H1 (cell line): ENCODE results near the gene PBX1. TPM values are rescaled to one million over a fixed set of nuclear protein-coding genes. Genes with fewer than 3 reads are reported as not detected.

Experiments used
- CTCF ChIA-PET: fragments of 300-600 bp; sonication (Branson Sonifier 250); formaldehyde crosslinking; loops from one replicate; lab custom pipeline; 2021; ENCODE audit not compliant: partially characterized antibody; lab: Charles Lee
- POLR2A ChIA-PET: fragments of 300-600 bp; sonication (Branson Sonifier 250); formaldehyde crosslinking; loops from one replicate; lab custom pipeline; 2021; ENCODE audit warnings: inconsistent platforms; ENCODE audit not compliant: partially characterized antibody; lab: Charles Lee
- DNase-seq, 2 experiments: peaks; one replicate each; pipeline versions ENCODE4 v3.0.0 to v3.0.0-alpha.2; 2010 to 2022; ENCODE audit warnings: low spot score in 2 of 2, low read depth in 1 of 2, mixed read lengths in 1 of 2
- FAIRE-seq: peaks from 2 replicates; lab custom pipeline; 2011; peaks lifted over from hg19 to GRCh38; lab: Jason Lieb, UNC
- H2AFZ ChIP-seq: 2 replicates; pipeline ENCODE4 v1.8.1; 2012; ENCODE audit warnings: low read length, inconsistent platforms
- H2AK5ac ChIP-seq: 2 replicates; pipeline ENCODE4 v1.6.1; 2013; ENCODE audit warnings: low read depth, low read length
- H2BK120ac ChIP-seq: replicated peaks from 2 replicates; pipeline ENCODE3; 2013; ENCODE audit warnings: low read depth, low read length, inconsistent platforms
- H2BK12ac ChIP-seq: 2 replicates; pipeline ENCODE4 v1.6.1; 2013; ENCODE audit warnings: low read depth, low read length
- H2BK15ac ChIP-seq: 2 replicates; pipeline ENCODE4 v1.6.1; 2013; ENCODE audit warnings: low read length
- H2BK20ac ChIP-seq: 2 replicates; pipeline ENCODE4 v1.6.1; 2013; ENCODE audit warnings: low read length
- H2BK5ac ChIP-seq: 2 replicates; pipeline ENCODE4 v1.6.1; 2013; ENCODE audit warnings: low read depth, low read length
- H3K14ac ChIP-seq: 2 replicates; pipeline ENCODE4 v1.6.1; 2013; ENCODE audit warnings: inconsistent platforms; ENCODE audit not compliant: insufficient read length
- H3K18ac ChIP-seq: 2 replicates; pipeline ENCODE4 v1.6.1; 2013; ENCODE audit warnings: low read length; ENCODE audit errors: extremely low read depth
- H3K23ac ChIP-seq: 2 replicates; pipeline ENCODE4 v1.6.1; 2013; ENCODE audit warnings: inconsistent platforms; ENCODE audit not compliant: insufficient read length
- H3K23me2 ChIP-seq: 2 replicates; pipeline ENCODE4 v1.6.1; 2013; ENCODE audit warnings: low read depth, low read length
- H3K27ac ChIP-seq: 2 replicates; pipeline ENCODE4 v1.6.1; 2011; ENCODE audit warnings: low read depth, low read length, inconsistent platforms
- H3K27me3 ChIP-seq, 4 experiments: replicated peaks in 1 of 4; 1 replicate in 1 of 4; 2 replicates in 3 of 4; pipeline versions ENCODE4 v1.6.1 to v1.8.1; 2011 to 2013; ENCODE audit warnings: low read length in 3 of 4, mild to moderate bottlenecking in 3 of 4, inconsistent platforms in 2 of 4, mixed read lengths in 2 of 4, moderate library complexity in 1 of 4; ENCODE audit not compliant: control insufficient read depth in 3 of 4, insufficient read depth in 3 of 4; ENCODE audit errors: extremely low read depth in 1 of 4
- H3K36me3 ChIP-seq, 4 experiments: 2 replicates each; pipeline versions ENCODE4 v1.6.1 to v1.8.1; 2011 to 2013; ENCODE audit warnings: mild to moderate bottlenecking in 4 of 4, low read length in 3 of 4, moderate library complexity in 2 of 4, control low read depth in 1 of 4, inconsistent platforms in 1 of 4; ENCODE audit not compliant: insufficient read depth in 4 of 4, control insufficient read depth in 2 of 4
- H3K4ac ChIP-seq: replicated peaks from 2 replicates; pipeline ENCODE3; 2013; ENCODE audit warnings: low read length, low read depth, mixed read lengths, inconsistent platforms; ENCODE audit not compliant: insufficient read length
- H3K4me1 ChIP-seq, 4 experiments: replicated peaks in 1 of 4; 1 replicate in 1 of 4; 2 replicates in 3 of 4; pipeline versions ENCODE4 v1.6.1 to v1.8.1; 2011 to 2013; ENCODE audit warnings: low read length in 3 of 4, inconsistent platforms in 2 of 4, mixed read lengths in 1 of 4; ENCODE audit not compliant: insufficient read depth in 4 of 4, control insufficient read depth in 3 of 4
- H3K4me2 ChIP-seq, 2 experiments: 2 replicates each; pipeline versions ENCODE4 v1.6.1 to v1.8.1; 2011 to 2013; ENCODE audit warnings: low read depth in 2 of 2, low read length in 2 of 2, control low read depth in 1 of 2, inconsistent platforms in 1 of 2, mild to moderate bottlenecking in 1 of 2; ENCODE audit not compliant: insufficient read depth in 1 of 2
- H3K4me3 ChIP-seq, 4 experiments: fragments of 200-600, 300-600 bp in 1 of 4; sonication (generic), shearing (Covaris generic), sonication (Bioruptor Twin) in 1 of 4; 2 replicates each; pipeline versions ENCODE4 v1.5.1 to v1.8.1; 2011 to 2016; ENCODE audit warnings: low read length in 4 of 4, low read depth in 3 of 4, control low read depth in 2 of 4, inconsistent platforms in 2 of 4, mild to moderate bottlenecking in 2 of 4, mixed read lengths in 1 of 4, moderate library complexity in 1 of 4; ENCODE audit not compliant: insufficient read depth in 2 of 4; ENCODE audit errors: extremely low read depth in 1 of 4
- H3K56ac ChIP-seq: replicated peaks from 2 replicates; pipeline ENCODE3; 2013; ENCODE audit warnings: low read depth, mild to moderate bottlenecking, mixed read lengths, low read length, inconsistent platforms; ENCODE audit not compliant: insufficient read length
- H3K79me1 ChIP-seq: 2 replicates; pipeline ENCODE4 v1.6.1; 2013; ENCODE audit warnings: low read depth, low read length, control low read depth
- H3K79me2 ChIP-seq, 2 experiments: 2 replicates each; pipeline versions ENCODE4 v1.6.1 to v1.8.1; 2012 to 2013; ENCODE audit warnings: low read length in 2 of 2, mild to moderate bottlenecking in 2 of 2, inconsistent platforms in 1 of 2; ENCODE audit not compliant: insufficient read depth in 2 of 2, control insufficient read depth in 1 of 2
- H3K9ac ChIP-seq, 4 experiments: replicated peaks in 1 of 4; 1 replicate in 1 of 4; 2 replicates in 3 of 4; pipeline versions ENCODE4 v1.6.1 to v1.8.1; 2011 to 2013; ENCODE audit warnings: low read depth in 3 of 4, low read length in 3 of 4, control low read depth in 2 of 4, mild to moderate bottlenecking in 2 of 4, moderate library complexity in 2 of 4, inconsistent platforms in 1 of 4; ENCODE audit errors: extremely low read depth in 1 of 4
- H3K9me3 ChIP-seq, 2 experiments: 2 replicates each; pipeline versions ENCODE4 v1.6.1 to v1.8.1; 2012 to 2013; ENCODE audit warnings: mild to moderate bottlenecking in 2 of 2, moderate library complexity in 2 of 2, control low read depth in 1 of 2, inconsistent platforms in 1 of 2, low read depth in 1 of 2, low read length in 1 of 2, mixed read lengths in 1 of 2; ENCODE audit not compliant: insufficient read depth in 2 of 2
- H4K20me1 ChIP-seq, 2 experiments: replicated peaks in 1 of 2; 2 replicates each; pipeline versions ENCODE3 to v1.8.1; 2011 to 2013; ENCODE audit warnings: inconsistent platforms in 2 of 2, low read length in 2 of 2, mild to moderate bottlenecking in 1 of 2; ENCODE audit not compliant: insufficient read depth in 2 of 2, control insufficient read depth in 1 of 2
- H4K5ac ChIP-seq: 2 replicates; pipeline ENCODE4 v1.6.1; 2013; ENCODE audit warnings: low read length, low read depth, mixed read lengths, inconsistent platforms; ENCODE audit not compliant: insufficient read length
- H4K8ac ChIP-seq: 2 replicates; pipeline ENCODE4 v1.8.0; 2013; ENCODE audit warnings: mild to moderate bottlenecking, moderate library complexity, low read length, inconsistent platforms; ENCODE audit not compliant: insufficient read depth; ENCODE audit errors: extremely low read depth
- H4K91ac ChIP-seq: replicated peaks from 2 replicates; pipeline ENCODE3; 2013; ENCODE audit warnings: low read length, mixed read lengths, inconsistent platforms; ENCODE audit not compliant: insufficient read length
- BRCA1 ChIP-seq: IDR thresholded peaks from 2 replicates; pipeline ENCODE4 v1.6.1; 2012; ENCODE audit warnings: low read depth, low read length, improper control_type of control experiment
- CREB1 ChIP-seq: IDR thresholded peaks from 2 replicates; pipeline ENCODE4 v1.6.1; 2012; ENCODE audit warnings: inconsistent platforms
- KDM4A ChIP-seq: IDR thresholded peaks from one replicate; pipeline ENCODE4 v1.7.1; 2012; ENCODE audit warnings: low read depth, mild to moderate bottlenecking, moderate library complexity, low read length, inconsistent platforms; ENCODE audit not compliant: severe bottlenecking
- NRF1 ChIP-seq: IDR thresholded peaks from 2 replicates; pipeline ENCODE4 v1.6.1; 2011; ENCODE audit warnings: mild to moderate bottlenecking, low read depth, low read length, improper control_type of control experiment
- RAD21 ChIP-seq, 2 experiments: IDR thresholded peaks in 1 of 2; conservative IDR thresholded peaks in 1 of 2; 2 replicates each; pipeline ENCODE4 v1.6.1; 2011; ENCODE audit warnings: low read depth in 2 of 2, low read length in 2 of 2, improper control_type of control experiment in 1 of 2, inconsistent platforms in 1 of 2, mild to moderate bottlenecking in 1 of 2, moderate library complexity in 1 of 2
- RXRA ChIP-seq: IDR thresholded peaks from 2 replicates; pipeline ENCODE4 v1.6.1; 2011; ENCODE audit warnings: low read depth, mild to moderate bottlenecking, low read length, moderate library complexity; ENCODE audit not compliant: insufficient read depth
- SAP30 ChIP-seq: fragments of 300-600 bp; sonication (generic); IDR thresholded peaks from 2 replicates; pipeline ENCODE4 v1.7.1; 2012; ENCODE audit warnings: low read length, moderate library complexity, mild to moderate bottlenecking, inconsistent platforms; ENCODE audit not compliant: insufficient read depth, insufficient replicate concordance
- TEAD4 ChIP-seq: IDR thresholded peaks from 2 replicates; pipeline ENCODE4 v1.6.1; 2012; ENCODE audit warnings: low read depth, low read length, inconsistent platforms, mixed read lengths
- WGBS, 2 experiments: shearing (Covaris generic) in 1 of 2; methylation state at CpG; one replicate each; pipeline versions ENCODE4 v1.1.6 to v1.1.7; 2013 to 2015; ENCODE audit warnings: low lambda C conversion rate in 2 of 2, mixed read lengths in 2 of 2, inconsistent platforms in 1 of 2, low coverage in 1 of 2, missing lambda C conversion rate in 1 of 2; ENCODE audit not compliant: insufficient replicate concordance in 2 of 2, insufficient coverage in 1 of 2, insufficient read length in 1 of 2; ENCODE audit errors: extremely low coverage in 1 of 2, missing lambda C conversion rate in 1 of 2; 5-methylcytosine and 5-hydroxymethylcytosine counted together
- polyA plus RNA-seq, 7 experiments: library from polyadenylated mRNA; depleted of rRNA in 3 of 7; stranded (reverse) in 5 of 7; unstranded in 2 of 7; fragments of >200 nt in 5 of 7; fragments of 200-250 nt in 2 of 7; gene quantifications; 1 replicate in 5 of 7; 2 replicates in 1 of 7; 4 replicates in 1 of 7; pipeline versions ENCODE4 v1.2.1 to v1.2.3, GENCODE V29; 2011 to 2013; ENCODE audit warnings: missing spikeins in 2 of 7, mixed read lengths in 2 of 7
- total RNA-seq: library from RNA; stranded (reverse); fragmentation: NEBNext Ultra II Directional; extraction: Animal tissue kit (Norgen Biotek cat#: 25700); gene quantifications from 2 replicates; pipeline ENCODE4 v1.2.1, GENCODE V29; 2021
- TF ChIP-seq, protein P1 (sequence below): IDR thresholded peaks from 2 replicates; pipeline ENCODE4 v1.6.1; 2012; ENCODE audit warnings: inconsistent platforms

The PBX1 gene
- total and polyA plus RNA-seq, 2 of the 8 experiments (the other 6 are each of a cell fraction or from before 2014, with no cell fraction given): 87.4 to 124 TPM

DNA sequence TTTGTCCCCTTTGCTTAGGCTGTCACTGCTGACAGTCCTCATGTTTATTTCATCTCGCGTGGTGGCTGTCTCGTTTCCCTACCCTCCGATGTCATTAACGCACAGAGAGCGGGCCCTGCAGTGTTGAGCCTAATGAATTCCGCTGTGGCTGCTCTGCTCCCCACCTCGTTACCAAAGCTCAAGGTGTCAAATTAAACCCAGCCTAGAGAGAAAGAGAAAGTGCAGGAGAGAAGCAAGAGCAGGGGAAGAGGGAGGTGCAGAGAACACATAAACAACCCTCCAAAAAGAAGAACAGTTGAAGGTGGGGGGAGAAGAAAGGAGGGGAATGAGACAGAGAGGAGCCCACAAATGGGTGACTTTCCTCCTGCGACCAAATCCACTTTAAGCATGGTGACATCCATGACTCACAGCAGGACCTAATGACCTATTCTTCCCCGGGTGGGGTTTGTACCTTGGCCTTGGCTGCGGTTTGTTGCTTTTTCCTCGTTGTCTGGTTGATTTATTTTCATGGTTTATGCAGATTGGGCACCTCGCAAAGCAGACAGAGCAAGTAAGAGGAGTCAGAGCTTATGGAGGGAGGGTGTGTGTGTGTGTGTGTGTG lies 92.5 kb downstream of the PBX1 start:
- Histone ChIP-seq H4K20me1 (peaks cover 4 to 15% of the 10 kb centered on the region in 2 experiments), H2BK120ac (no peak overlapping the region), H3K23ac (no peak overlapping the region), H2AFZ (no peak overlapping the region), H3K36me3 (no peaks in the 10 kb centered on the region; a peak in 1 of 8 replicates), H3K79me2 (peaks cover 6 to 93% of the 10 kb centered on the region in 2 experiments), H4K5ac (no peak overlapping the region), H3K14ac (no peak overlapping the region), H3K23me2 (no peaks in the 10 kb centered on the region; the same call in 1 of the 2 replicates), H2AK5ac (no peak overlapping the region), H3K4me2 (peak overlapping the region in 1 of 2 experiments; percentile 29; a peak in 1 of 4 replicates), H2BK20ac (no peak overlapping the region), H3K4me3 (no peak overlapping the region), H2BK15ac (no peak overlapping the region), H3K4ac (no peak overlapping the region), H4K8ac (no peak overlapping the region), H3K18ac (no peak overlapping the region), H2BK12ac (no peak overlapping the region), H3K79me1 (no peaks in the 10 kb centered on the region; the same call in none of the 2 replicates), H3K4me1 (peaks cover 13 to 29% (median 22%) of the 10 kb centered on the region in 4 experiments), H3K27ac (no peak overlapping the region), H2BK5ac (0 out of 2 replicates have a peak overlapping the region, but pooled peaks have one; percentile 40), H3K27me3 (no peaks in the 10 kb centered on the region), H3K9ac (no peak overlapping the region), H3K9me3 (no peaks in the 10 kb centered on the region), H3K56ac (peak overlapping the region; percentile 73), H4K91ac (no peak overlapping the region)
- 81% methylated on average over 13 of the region's 13 CpGs; no CpG with 5 or more reads in 1 of the 2 experiments for WGBS, 2 experiments
- CTCF ChIA-PET: interaction anchor here (0.6 to 2.6 kb wide), 9 partner anchors 8 to 501 kb away, joined by 3 to 11 read pairs (median 4); no protein-coding TSS in a partner anchor
- POLR2A ChIA-PET: interaction anchor here (0.7 to 1.1 kb wide), 2 partner anchors 10 to 71 kb away, joined by 3 read pairs; no protein-coding TSS in a partner anchor
- TF ChIP-seq TEAD4 (no peak), CREB1 (no peak), NRF1 (no peak), BRCA1 (no peak), RAD21 (IDR thresholded peaks at IDR 0.05 in 1 of 2, conservative IDR thresholded peaks at IDR 0.05 in 1 of 2; ENCODE audit: low read depth in 2 of 2, low read length in 2 of 2) (no peak), RXRA (no peak), SAP30 (no peak), KDM4A (no peak)
- TF ChIP-seq, protein P1, sequence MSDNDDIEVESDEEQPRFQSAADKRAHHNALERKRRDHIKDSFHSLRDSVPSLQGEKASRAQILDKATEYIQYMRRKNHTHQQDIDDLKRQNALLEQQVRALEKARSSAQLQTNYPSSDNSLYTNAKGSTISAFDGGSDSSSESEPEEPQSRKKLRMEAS: no peak
- DNase-seq (no peak), FAIRE-seq (no peak)
